ENCODE data around the gene PRSS2.

DNA sequence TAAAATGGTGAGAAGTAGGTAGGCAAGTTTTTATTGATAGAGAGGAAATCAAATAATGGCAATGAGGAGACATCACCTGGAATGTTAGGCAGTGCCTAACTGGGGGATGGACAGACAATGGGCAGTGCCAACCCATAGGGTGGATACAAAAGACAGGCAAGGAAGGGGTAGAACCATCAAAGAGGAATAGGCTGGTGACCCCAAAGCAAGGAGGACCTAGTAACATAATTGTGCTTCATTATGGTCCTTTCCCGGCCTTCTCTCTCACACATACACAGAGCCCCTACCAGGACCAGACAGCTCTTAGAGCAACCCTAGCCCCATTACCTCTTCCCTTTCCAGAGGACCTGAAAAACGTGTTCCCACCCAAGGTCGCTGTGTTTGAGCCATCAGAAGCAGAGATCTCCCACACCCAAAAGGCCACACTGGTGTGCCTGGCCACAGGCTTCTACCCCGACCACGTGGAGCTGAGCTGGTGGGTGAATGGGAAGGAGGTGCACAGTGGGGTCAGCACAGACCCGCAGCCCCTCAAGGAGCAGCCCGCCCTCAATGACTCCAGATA is 30.0 kb downstream of the PRSS2 start:
- TF ChIP-seq CTCF (IDR thresholded peaks at IDR 0.05): no peak
- TF ChIP-seq POLR2A (IDR thresholded peaks at IDR 0.05): no peak
- no peak for TF ChIP-seq POLR2AphosphoS5 (IDR thresholded peaks at IDR 0.05)

Measured in transverse colon (tissue), 4 donors.